Suprapubic skin (tissue), 4 donors: ENCODE results near the gene C10orf62. TPM values are rescaled to one million over a fixed set of nuclear protein-coding genes. Genes with fewer than 3 reads are reported as not detected.
"Not testable (repeated sequence)": the region's sequence is repeated elsewhere in the genome, so short reads cannot be mapped to it uniquely, and the experiment has no call there.

Source experiments
- DNase-seq, 2 donors: peaks; one replicate each; pipeline ENCODE4 v3.0.0-alpha.2; 2019; ENCODE audit warnings: low spot score in 2 of 2
- H3K27ac ChIP-seq: fragments of 200-600 bp; sonication (generic); one replicate; pipeline ENCODE4 v1.5.1; 2019
- H3K27me3 ChIP-seq: fragments of 200-600 bp; sonication (generic); one replicate; pipeline ENCODE4 v1.5.1; 2019
- H3K36me3 ChIP-seq: fragments of 200-600 bp; sonication (generic); one replicate; pipeline ENCODE4 v1.5.1; 2019
- H3K4me1 ChIP-seq: fragments of 200-600 bp; sonication (generic); one replicate; pipeline ENCODE4 v1.5.1; 2019
- H3K4me3 ChIP-seq: fragments of 200-600 bp; sonication (generic); one replicate; pipeline ENCODE4 v1.5.1; 2019; ENCODE audit warnings: mild to moderate bottlenecking
- H3K9me3 ChIP-seq: fragments of 200-600 bp; sonication (generic); one replicate; pipeline ENCODE4 v1.5.1; 2019
- CTCF ChIP-seq, 2 donors: fragments of 200-600 bp in 1 of 2; fragments of 450-650 bp in 1 of 2; sonication (generic) in 1 of 2; IDR thresholded peaks; one replicate each; pipeline ENCODE4 v1.5.1; 2016 to 2019; ENCODE audit warnings: antibody characterized with exemption in 2 of 2, mild to moderate bottlenecking in 1 of 2, moderate library complexity in 1 of 2
- EP300 ChIP-seq: sonication (generic); formaldehyde crosslinking; IDR thresholded peaks from one replicate; pipeline ENCODE4 v1.6.1; 2017; ENCODE audit warnings: antibody characterized with exemption
- POLR2A ChIP-seq, 2 donors: fragments of 450-650 bp; IDR thresholded peaks; one replicate each; pipeline ENCODE4 v1.6.1; 2017; ENCODE audit warnings: antibody characterized with exemption in 2 of 2, mild to moderate bottlenecking in 2 of 2, moderate library complexity in 2 of 2
- POLR2AphosphoS5 ChIP-seq, 3 donors: sonication (generic); formaldehyde crosslinking; IDR thresholded peaks; one replicate each; pipeline ENCODE4 v1.6.1; 2017; ENCODE audit warnings: antibody characterized with exemption in 3 of 3
- WGBS: methylation state at CpG from one replicate; pipeline ENCODE4 v1.1.5; 2018; 5-methylcytosine and 5-hydroxymethylcytosine counted together
- total RNA-seq, 4 donors: library from RNA; depleted of rRNA; stranded (reverse); fragments of >200 nt; gene quantifications; one replicate each; pipeline ENCODE4 v1.1.0, GENCODE V29; 2016

The C10orf62 gene
- total RNA-seq, 4 donors from 2014 or later = not detected

GRCh38 chr10:97550336-97551149, 39.0 kb upstream of the C10orf62 start:
- 66% methylated on average over 10 of the region's 10 CpGs for WGBS
- H3K4me1 ChIP-seq = peaks cover 41% of the 10 kb centered on the region
- DNase-seq = no peak
- TF ChIP-seq POLR2A (IDR thresholded peaks at IDR 0.05) (no peak), EP300 (no peak), POLR2AphosphoS5 (IDR thresholded peaks at IDR 0.05) (no peak)
- no peak overlapping the region for H3K4me3 ChIP-seq
- H3K9me3 ChIP-seq = no peaks in the 10 kb centered on the region
- H3K27ac ChIP-seq = peak overlapping the region; percentile 68
- no peaks in the 10 kb centered on the region for H3K27me3 ChIP-seq
- H3K36me3 ChIP-seq = no peaks in the 10 kb centered on the region

GRCh38 chr10:97551271-97551670, 38.2 kb upstream of the C10orf62 start:
- WGBS = 77% methylated on average over 6 of the region's 6 CpGs
- H3K4me1 ChIP-seq = peaks cover 41% of the 10 kb centered on the region
- no peak for DNase-seq
- no peaks in the 10 kb centered on the region for H3K36me3 ChIP-seq
- H3K4me3 ChIP-seq = no peak overlapping the region
- no peaks in the 10 kb centered on the region for H3K27me3 ChIP-seq
- no peaks in the 10 kb centered on the region for H3K9me3 ChIP-seq
- H3K27ac ChIP-seq = no peak overlapping the region
- TF ChIP-seq POLR2AphosphoS5 (IDR thresholded peaks at IDR 0.05) (no peak), EP300 (no peak), CTCF (IDR thresholded peaks at IDR 0.05) (no peak), POLR2A (IDR thresholded peaks at IDR 0.05) (no peak)

GRCh38 chr10:97553575-97554031, 35.9 kb upstream of the C10orf62 start:
- 18% methylated on average over 5 of the region's 6 CpGs for WGBS
- H3K9me3 ChIP-seq = no peaks in the 10 kb centered on the region
- DNase-seq = peak in 1 of 2 donors; percentile 82

GRCh38 chr10:97554336-97554735, 35.2 kb upstream of the C10orf62 start:
- not testable (repeated sequence) for H3K36me3 ChIP-seq, H3K4me3 ChIP-seq, DNase-seq, H3K9me3 ChIP-seq, H3K27me3 ChIP-seq, H3K27ac ChIP-seq
- H3K4me1 ChIP-seq = peaks cover 26% of the 10 kb centered on the region
- 95% methylated on average over 5 of the region's 5 CpGs for WGBS

More at GRCh38 chr10:97553575-97554031, 35.9 kb upstream of the C10orf62 start:
- H3K36me3 ChIP-seq = no peaks in the 10 kb centered on the region
- H3K4me1 ChIP-seq = peaks cover 33% of the 10 kb centered on the region
- H3K4me3 ChIP-seq = no peak overlapping the region
- no peak for TF ChIP-seq POLR2A (IDR thresholded peaks at IDR 0.05)
- peak; percentile 63 to 81 for TF ChIP-seq CTCF (IDR thresholded peaks at IDR 0.05)
- TF ChIP-seq EP300 = no peak
- no peak for TF ChIP-seq POLR2AphosphoS5 (IDR thresholded peaks at IDR 0.05)
- H3K27me3 ChIP-seq = no peaks in the 10 kb centered on the region
- no peak overlapping the region for H3K27ac ChIP-seq

GRCh38 chr10:97555541-97555940, 34.0 kb upstream of the C10orf62 start:
- DNase-seq = not testable (repeated sequence)
- WGBS = 87% methylated on average over 7 of the region's 10 CpGs

GRCh38 chr10:97560731-97561381, 28.7 kb upstream of the C10orf62 start:
- 93% methylated on average over 17 of the region's 17 CpGs for WGBS
- DNase-seq, H3K27ac ChIP-seq: not testable (repeated sequence)

More at GRCh38 chr10:97555541-97555940, 34.0 kb upstream of the C10orf62 start:
- H3K27me3 ChIP-seq, H3K36me3 ChIP-seq, H3K9me3 ChIP-seq, H3K27ac ChIP-seq, H3K4me3 ChIP-seq: not testable (repeated sequence)
- H3K4me1 ChIP-seq = peaks cover 14% of the 10 kb centered on the region

GRCh38 chr10:97561386-97562077, 28.0 kb upstream of the C10orf62 start:
- H3K4me1 ChIP-seq, H3K4me3 ChIP-seq, H3K9me3 ChIP-seq, DNase-seq, H3K27me3 ChIP-seq, H3K36me3 ChIP-seq, H3K27ac ChIP-seq: not testable (repeated sequence)
- WGBS = 93% methylated on average over 12 of the region's 12 CpGs

More at GRCh38 chr10:97560731-97561381, 28.7 kb upstream of the C10orf62 start:
- not testable (repeated sequence) for H3K4me1 ChIP-seq, H3K36me3 ChIP-seq, H3K27me3 ChIP-seq, H3K9me3 ChIP-seq
- peak overlapping the region; percentile 12 for H3K4me3 ChIP-seq

GRCh38 chr10:97562329-97562728, 27.2 kb upstream of the C10orf62 start:
- H3K27me3 ChIP-seq, DNase-seq, H3K4me1 ChIP-seq, H3K9me3 ChIP-seq, H3K4me3 ChIP-seq, H3K27ac ChIP-seq, H3K36me3 ChIP-seq: not testable (repeated sequence)
- 92% methylated on average over 5 of the region's 5 CpGs for WGBS
